OCI-LY7 (cell line): ENCODE data around the gene LONP1. TPM values are rescaled to one million over a fixed set of nuclear protein-coding genes. Genes with fewer than 3 reads are reported as not detected.

Experiments used
- BruUV-seq: library from RNA; stranded (reverse); fragments of 400-500 nt; replicated peaks from 2 replicates; lab custom pipeline; 2021; lab: Mats Ljungman, UMichigan
- CTCF ChIA-PET: fragments of 300-600 bp; sonication (Branson Sonifier 250); formaldehyde crosslinking; loops from one replicate; lab custom pipeline; 2022; ENCODE audit warnings: antibody characterized with exemption; ENCODE audit not compliant: unreplicated experiment; lab: Charles Lee
- POLR2A ChIA-PET: fragments of 300-600 bp; sonication (Branson Sonifier 250); formaldehyde crosslinking; loops from one replicate; lab custom pipeline; 2022; ENCODE audit warnings: antibody characterized with exemption; lab: Charles Lee
- DNase-seq: peaks from one replicate; pipeline ENCODE4 v3.0.0-alpha.2; 2015; ENCODE audit warnings: low spot score
- H2AFZ ChIP-seq: fragments of 200-600 bp; sonication (generic), shearing (Covaris generic); 2 replicates; pipeline ENCODE4 v1.6.1; 2014; ENCODE audit warnings: mild to moderate bottlenecking, antibody characterized with exemption, low read length, moderate library complexity
- H3K27ac ChIP-seq: fragments of 200-600 bp; sonication (generic); 2 replicates; pipeline ENCODE4 v1.5.1; 2014; ENCODE audit warnings: mixed run types, low read depth, mild to moderate bottlenecking, moderate library complexity, low read length, inconsistent platforms; ENCODE audit not compliant: poor library complexity, severe bottlenecking
- H3K36me3 ChIP-seq: fragments of 200-600 bp; sonication (generic); 2 replicates; pipeline ENCODE4 v1.6.1; 2014; ENCODE audit warnings: mild to moderate bottlenecking, antibody characterized with exemption, low read length, moderate library complexity, mixed read lengths; ENCODE audit not compliant: insufficient read depth
- H3K4me1 ChIP-seq: fragments of 200-600 bp; sonication (generic); 2 replicates; pipeline ENCODE4 v1.5.1; 2014; ENCODE audit warnings: mild to moderate bottlenecking, low read length; ENCODE audit not compliant: insufficient read depth, poor library complexity, severe bottlenecking
- H3K4me2 ChIP-seq: fragments of 200-600 bp; sonication (generic); 2 replicates; pipeline ENCODE4 v1.6.1; 2014; ENCODE audit warnings: mild to moderate bottlenecking, low read length
- H3K4me3 ChIP-seq: fragments of 200-600 bp; sonication (generic); 2 replicates; pipeline ENCODE4 v1.5.1; 2014; ENCODE audit warnings: mild to moderate bottlenecking, low read depth, low read length; ENCODE audit not compliant: poor library complexity, severe bottlenecking
- H3K79me2 ChIP-seq: fragments of 200-600 bp; sonication (generic); 2 replicates; pipeline ENCODE4 v1.6.1; 2016; ENCODE audit warnings: low read depth, mild to moderate bottlenecking, low read length, moderate library complexity, mixed read lengths; ENCODE audit not compliant: insufficient read depth
- H3K9me2 ChIP-seq: fragments of 200-600 bp; sonication (generic); 2 replicates; pipeline ENCODE4 v1.6.1; 2016; ENCODE audit warnings: mild to moderate bottlenecking, low read length, mixed read lengths; ENCODE audit not compliant: insufficient read depth
- H3K9me3 ChIP-seq: fragments of 200-600 bp; sonication (generic); 2 replicates; pipeline ENCODE4 v1.6.1; 2014; ENCODE audit warnings: mild to moderate bottlenecking, mixed run types, low read length, mixed read lengths
- H4K20me1 ChIP-seq: fragments of 200-600 bp; sonication (generic); 2 replicates; pipeline ENCODE4 v1.6.1; 2014; ENCODE audit warnings: mild to moderate bottlenecking, antibody characterized with exemption, low read length, moderate library complexity, mixed read lengths; ENCODE audit not compliant: insufficient read depth
- CTCF ChIP-seq: fragments of 200-600 bp; sonication (generic); conservative IDR thresholded peaks from 2 replicates; pipeline ENCODE4 v1.5.1; 2014; ENCODE audit warnings: mild to moderate bottlenecking, antibody characterized with exemption, low read length, moderate library complexity, mixed read lengths
- EZH2phosphoT487 ChIP-seq: fragments of 200-600 bp; sonication (generic); IDR thresholded peaks from 2 replicates; pipeline ENCODE4 v1.6.1; 2018; ENCODE audit warnings: low read depth, borderline replicate concordance, mild to moderate bottlenecking, mixed run types, antibody characterized with exemption, low read length, moderate library complexity, mixed read lengths
- intact Hi-C: fragments of 100-400 bp; cut with micrococcal nuclease; formaldehyde crosslinking; loops from one replicate; pipeline ENCODE4 v1.10.0; 2022; ENCODE audit not compliant: unreplicated experiment
- total RNA-seq, 2 experiments: library from RNA; depleted of rRNA in 1 of 2; stranded (reverse); fragments of >200 nt in 1 of 2; shearing (Covaris generic) in 1 of 2; gene quantifications; 2 replicates each; pipeline ENCODE4 v1.2.3, GENCODE V29; 2014 to 2022

LONP1 gene
- total RNA-seq, 2 experiments from 2014 or later = 170 to 280 TPM

GRCh38 chr19:5686326-5686646 is 33.7 kb downstream of the LONP1 start:
- Histone ChIP-seq H3K9me3 (no peaks in the 10 kb centered on the region), H3K4me1 (peaks cover 11% of the 10 kb centered on the region), H4K20me1 (0 out of 2 replicates have a peak, but pooled peaks cover 6% of the 10 kb centered on the region), H2AFZ (peak overlapping the region; percentile 54; the same call in 1 of the 2 replicates), H3K9me2 (no peaks in the 10 kb centered on the region), H3K79me2 (peaks cover 12% of the 10 kb centered on the region), H3K4me2 (peak overlapping the region; percentile 67), H3K27ac (peak overlapping the region; percentile 52), H3K36me3 (peaks cover 11% of the 10 kb centered on the region), H3K4me3 (peak overlapping the region; percentile 67)
- no peak for TF ChIP-seq EZH2phosphoT487
- no peak for TF ChIP-seq CTCF
- BruUV-seq = no TSS peak
- POLR2A ChIA-PET = interaction anchor here (2.0 kb wide), 1 partner anchor 32 kb away, joined by 8 read pairs; the partner anchor contains the start of gene LONP1
- no peak for DNase-seq
- CTCF ChIA-PET = interaction anchor here (1.1 kb wide), 1 partner anchor 33 kb away, joined by 3 read pairs; no protein-coding TSS in a partner anchor
- intact Hi-C loops = loop anchor here (2.0 kb wide), 1 partner anchor 219 kb away; the partner anchor contains the start of gene VMAC

GRCh38 chr19:5684694-5685430 is 35.1 kb downstream of the LONP1 start:
- Histone ChIP-seq H3K9me3 (no peaks in the 10 kb centered on the region), H2AFZ (no peak overlapping the region), H3K36me3 (no peaks in the 10 kb centered on the region), H3K4me1 (peaks cover 15% of the 10 kb centered on the region), H3K79me2 (no peaks in the 10 kb centered on the region; the same call in 1 of the 2 replicates), H3K4me3 (no peak overlapping the region), H3K27ac (no peak overlapping the region), H4K20me1 (no peaks in the 10 kb centered on the region), H3K4me2 (no peak overlapping the region), H3K9me2 (no peaks in the 10 kb centered on the region)
- DNase-seq = no peak
- POLR2A ChIA-PET = no interaction called here
- TF ChIP-seq EZH2phosphoT487 = no peak
- no peak for TF ChIP-seq CTCF
- CTCF ChIA-PET = no interaction called here
- intact Hi-C loops = no loop called here
- no TSS peak for BruUV-seq
